KG1 (cell line): ENCODE results near the gene SART1.
"Not testable (repeated sequence)": the region's sequence is repeated elsewhere in the genome, so short reads cannot be mapped to it uniquely, and the experiment has no call there.

Experiments used
- DNase-seq: peaks from one replicate; lab custom pipeline; 2025; lab: John Stamatoyannopoulos, UW

Gene SART1

GRCh38 chr11:66020212-66020611 lies 58.7 kb downstream of the SART1 start:
- DNase-seq: no peak

GRCh38 chr11:66020618-66021357 lies 59.3 kb downstream of the SART1 start:
- DNase-seq: peak; percentile 41

- peak; percentile 85 for DNase-seq
Measured at GRCh38 chr11:66022401-66023185, 61.1 kb downstream of the SART1 start.

GRCh38 chr11:66023186-66023440 lies 61.6 kb downstream of the SART1 start:
- not testable (repeated sequence) for DNase-seq

- DNase-seq: no peak
Measured at GRCh38 chr11:66026017-66026529, 64.5 kb downstream of the SART1 start, which contains the start of gene CATSPER1. Gene CATSPER1 (minus strand): TSS chr11:66026479. CDS start chr11:66026379, 100 bp downstream.
